Testis (tissue), 2 donors: ENCODE results near the gene GADD45G.

Source experiments
- POLR2A ChIP-seq: fragments of 450-650 bp; IDR thresholded peaks from one replicate; pipeline ENCODE4 v1.6.1; 2017; ENCODE audit warnings: antibody characterized with exemption, mild to moderate bottlenecking, moderate library complexity
- TF ChIP-seq, protein P1 (sequence below), 3 experiments: fragments of 450-650 bp in 2 of 3; fragments of 200-600 bp in 1 of 3; sonication (generic) in 1 of 3; IDR thresholded peaks; one replicate each; pipeline ENCODE4 v1.5.1; 2016 to 2019; ENCODE audit warnings: antibody characterized with exemption in 3 of 3, mild to moderate bottlenecking in 2 of 3, moderate library complexity in 1 of 3

DNA sequence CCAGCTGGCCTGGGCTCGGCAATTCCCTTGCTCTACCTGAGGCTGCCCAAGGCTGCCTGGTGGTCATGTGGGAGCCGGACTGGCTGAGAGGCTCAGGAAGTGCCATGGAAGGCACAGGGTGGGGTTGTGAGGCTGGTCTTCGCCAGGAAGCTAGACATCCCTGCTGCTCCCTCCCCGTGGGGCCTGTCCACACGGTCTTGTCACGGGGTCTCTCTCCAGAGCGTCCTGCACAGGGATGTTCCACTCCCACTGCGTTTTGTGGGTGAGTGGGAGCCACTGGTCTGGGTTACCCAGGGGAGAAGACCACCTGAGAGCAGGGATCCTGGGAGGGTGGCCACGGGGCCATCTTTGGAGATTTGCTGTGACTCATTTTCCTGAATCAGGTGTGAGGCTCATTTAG is 11.6 kb downstream of the GADD45G start:
- TF ChIP-seq, protein P1, sequence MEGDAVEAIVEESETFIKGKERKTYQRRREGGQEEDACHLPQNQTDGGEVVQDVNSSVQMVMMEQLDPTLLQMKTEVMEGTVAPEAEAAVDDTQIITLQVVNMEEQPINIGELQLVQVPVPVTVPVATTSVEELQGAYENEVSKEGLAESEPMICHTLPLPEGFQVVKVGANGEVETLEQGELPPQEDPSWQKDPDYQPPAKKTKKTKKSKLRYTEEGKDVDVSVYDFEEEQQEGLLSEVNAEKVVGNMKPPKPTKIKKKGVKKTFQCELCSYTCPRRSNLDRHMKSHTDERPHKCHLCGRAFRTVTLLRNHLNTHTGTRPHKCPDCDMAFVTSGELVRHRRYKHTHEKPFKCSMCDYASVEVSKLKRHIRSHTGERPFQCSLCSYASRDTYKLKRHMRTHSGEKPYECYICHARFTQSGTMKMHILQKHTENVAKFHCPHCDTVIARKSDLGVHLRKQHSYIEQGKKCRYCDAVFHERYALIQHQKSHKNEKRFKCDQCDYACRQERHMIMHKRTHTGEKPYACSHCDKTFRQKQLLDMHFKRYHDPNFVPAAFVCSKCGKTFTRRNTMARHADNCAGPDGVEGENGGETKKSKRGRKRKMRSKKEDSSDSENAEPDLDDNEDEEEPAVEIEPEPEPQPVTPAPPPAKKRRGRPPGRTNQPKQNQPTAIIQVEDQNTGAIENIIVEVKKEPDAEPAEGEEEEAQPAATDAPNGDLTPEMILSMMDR (IDR thresholded peaks at IDR 0.05) = no peak
- no peak for TF ChIP-seq POLR2A
